Keratinocyte (primary cell): ENCODE measurements around the gene TCF23.

Experiments
- CTCF ChIP-seq, 3 experiments: IDR thresholded peaks in 1 of 3; conservative IDR thresholded peaks in 1 of 3; optimal IDR thresholded peaks in 1 of 3; 2 replicates in 2 of 3; 3 replicates in 1 of 3; pipeline versions ENCODE3 to v1.5.1; 2011; ENCODE audit warnings: low read length in 3 of 3, mild to moderate bottlenecking in 3 of 3, moderate library complexity in 2 of 3, control low read depth in 1 of 3, inconsistent platforms in 1 of 3; ENCODE audit not compliant: insufficient read depth in 2 of 3; ENCODE audit errors: extremely low read depth in 1 of 3
- EZH2 ChIP-seq: IDR thresholded peaks from one replicate; pipeline ENCODE4 v1.6.1; 2012; ENCODE audit warnings: inconsistent platforms, mild to moderate bottlenecking, low read length, moderate library complexity

GRCh38 chr2:27155069-27155520 is 6.3 kb downstream of the TCF23 start:
- TF ChIP-seq CTCF (optimal IDR thresholded peaks at IDR 0.05 in 1 of 3, IDR thresholded peaks at IDR 0.05 in 1 of 3, conservative IDR thresholded peaks at IDR 0.05 in 1 of 3; ENCODE audit: extremely low read depth in 1 of 3, insufficient read depth in 2 of 3, low read length in 3 of 3) (no peak), EZH2 (no peak)
